Measurements from ENCODE around the gene MARK3. TPM values are rescaled to one million over a fixed set of nuclear protein-coding genes. Genes with fewer than 3 reads are reported as not detected.

MARK3 gene
- total RNA-seq, 4 donors from 2014 or later, result 47.3 to 68.2 (median 58.8) TPM

- intact Hi-C loops (cut with DNase I; ENCODE audit: low total_unique reads), result no loop called here
- no peak for DNase-seq (ENCODE audit: low spot score in 2 of 2)
- WGBS, 2 donors, result 87 to 91% methylated on average over 14 to 16 of the region's 21 CpGs
- no peak overlapping the region for H3K4me3 ChIP-seq (ENCODE audit: low read depth, poor library complexity, severe bottlenecking)
- TF ChIP-seq POLR2A (IDR thresholded peaks at IDR 0.05) (no peak), CTCF (IDR thresholded peaks at IDR 0.05) (no peak)
These were observed 150.1 kb downstream of the MARK3 start for GRCh38 chr14:103535081-103535890.

- intact Hi-C loops (cut with DNase I; ENCODE audit: low total_unique reads), result no loop called here
- DNase-seq (ENCODE audit: low spot score in 2 of 2), result no peak
- WGBS, 2 donors, result 78 to 92% methylated on average over 9 to 10 of the region's 11 CpGs
- no peak overlapping the region for H3K4me3 ChIP-seq (ENCODE audit: low read depth, poor library complexity, severe bottlenecking)
- TF ChIP-seq CTCF (IDR thresholded peaks at IDR 0.05) (no peak), POLR2A (IDR thresholded peaks at IDR 0.05) (no peak)
These were observed 150.8 kb downstream of the MARK3 start for GRCh38 chr14:103535891-103536565.

GRCh38 chr14:103536693-103537092 lies 151.5 kb downstream of the MARK3 start:
- H3K4me3 ChIP-seq (ENCODE audit: low read depth, poor library complexity, severe bottlenecking), result no peak overlapping the region
- TF ChIP-seq POLR2A (IDR thresholded peaks at IDR 0.05) (no peak), CTCF (IDR thresholded peaks at IDR 0.05) (no peak)
- DNase-seq (ENCODE audit: low spot score in 2 of 2), result no peak
- WGBS, 2 donors, result 74 to 88% methylated on average over 8 of the region's 9 CpGs
- intact Hi-C loops (cut with DNase I; ENCODE audit: low total_unique reads), result no loop called here

- WGBS, 2 donors, result 61 to 74% methylated on average over 16 to 18 of the region's 18 CpGs
- intact Hi-C loops (cut with DNase I; ENCODE audit: low total_unique reads), result no loop called here
- no peak for DNase-seq (ENCODE audit: low spot score in 2 of 2)
- no peak overlapping the region for H3K4me3 ChIP-seq (ENCODE audit: low read depth, poor library complexity, severe bottlenecking)
- TF ChIP-seq POLR2A (IDR thresholded peaks at IDR 0.05) (no peak), CTCF (IDR thresholded peaks at IDR 0.05) (no peak)
These were observed 152.2 kb downstream of the MARK3 start for GRCh38 chr14:103537175-103537990.

- intact Hi-C loops (cut with DNase I; ENCODE audit: low total_unique reads), result no loop called here
- no peak overlapping the region for H3K4me3 ChIP-seq (ENCODE audit: low read depth, poor library complexity, severe bottlenecking)
- 47 to 59% methylated on average over 18 to 25 of the region's 30 CpGs for WGBS, 2 donors
- TF ChIP-seq POLR2A (IDR thresholded peaks at IDR 0.05), result no peak
- no peak for TF ChIP-seq CTCF (IDR thresholded peaks at IDR 0.05)
- no peak for DNase-seq (ENCODE audit: low spot score in 2 of 2)
These were observed 153.3 kb downstream of the MARK3 start for GRCh38 chr14:103538291-103539055.

Data from lower leg skin (tissue), 4 donors.